ENCODE results near the gene CXCR2. TPM values are rescaled to one million over a fixed set of nuclear protein-coding genes. Genes with fewer than 3 reads are reported as not detected.

The CXCR2 gene
- total RNA-seq, 1 experiment from 2014 or later: not detected

GRCh38 chr2:218149848-218150440 lies 24.1 kb downstream of the CXCR2 start:
- BruUV-seq (replicated peaks): no TSS peak
- CTCF ChIA-PET: no interaction called here
- H3K27me3 ChIP-seq (ENCODE audit: insufficient read depth, low read depth): no peaks in the 10 kb centered on the region; the same call in 1 of the 2 replicates

GRCh38 chr2:218152172-218152571 lies 26.3 kb downstream of the CXCR2 start:
- no TSS peak for BruUV-seq (replicated peaks)
- Histone ChIP-seq H3K4me1 (replicated peaks; ENCODE audit: insufficient read depth) (peaks cover 13% of the 10 kb centered on the region), H3K27me3 (ENCODE audit: insufficient read depth, low read depth) (no peaks in the 10 kb centered on the region; the same call in 1 of the 2 replicates), H4K20me1 (ENCODE audit: insufficient read depth) (no peaks in the 10 kb centered on the region), H3K27ac (no peak overlapping the region), H3K36me3 (ENCODE audit: low read depth) (no peaks in the 10 kb centered on the region), H3K9me2 (ENCODE audit: insufficient read depth) (no peaks in the 10 kb centered on the region), H3K79me2 (ENCODE audit: low read depth) (no peaks in the 10 kb centered on the region), H3K4me3 (no peak overlapping the region), H2AFZ (no peak overlapping the region), H3F3A (ENCODE audit: insufficient read depth, low read depth) (no peaks in the 10 kb centered on the region), H3K9me3 (ENCODE audit: insufficient read depth, low read depth) (no peaks in the 10 kb centered on the region), H3K4me2 (peak overlapping the region; percentile 41)
- TF ChIP-seq EZH2 (IDR thresholded peaks at IDR 0.05; ENCODE audit: low read depth): no peak
- ChIA-PET CTCF (no interaction called here), POLR2A (ENCODE audit: unreplicated experiment) (interaction anchor here (0.6 kb wide), 1 partner anchor 118 kb away, joined by 11 read pairs; the partner anchor contains the start of genes AAMP and PNKD)
- intact Hi-C loops (cut with micrococcal nuclease; ENCODE audit: unreplicated experiment): no loop called here
- peak in 1 of 2 experiments; percentile 22 for DNase-seq

More at GRCh38 chr2:218149848-218150440, 24.1 kb downstream of the CXCR2 start:
- Histone ChIP-seq H4K20me1 (ENCODE audit: insufficient read depth) (no peaks in the 10 kb centered on the region), H3K79me2 (ENCODE audit: low read depth) (no peaks in the 10 kb centered on the region), H3K4me1 (replicated peaks; ENCODE audit: insufficient read depth) (peaks cover 13% of the 10 kb centered on the region), H3K36me3 (ENCODE audit: low read depth) (no peaks in the 10 kb centered on the region), H2AFZ (no peak overlapping the region), H3K9me3 (ENCODE audit: insufficient read depth, low read depth) (no peaks in the 10 kb centered on the region), H3K9me2 (ENCODE audit: insufficient read depth) (no peaks in the 10 kb centered on the region), H3K27ac (no peak overlapping the region), H3K4me2 (no peak overlapping the region), H3F3A (ENCODE audit: insufficient read depth, low read depth) (no peaks in the 10 kb centered on the region), H3K4me3 (no peak overlapping the region)
- POLR2A ChIA-PET (ENCODE audit: unreplicated experiment): no interaction called here
- TF ChIP-seq CTCF (conservative IDR thresholded peaks at IDR 0.05): no peak
- TF ChIP-seq EZH2 (IDR thresholded peaks at IDR 0.05; ENCODE audit: low read depth): no peak
- no peak for DNase-seq
- intact Hi-C loops (cut with micrococcal nuclease; ENCODE audit: unreplicated experiment): no loop called here

GRCh38 chr2:218152777-218153176 lies 26.9 kb downstream of the CXCR2 start:
- H3K4me1 ChIP-seq (replicated peaks; ENCODE audit: insufficient read depth): peaks cover 13% of the 10 kb centered on the region
- BruUV-seq (replicated peaks): no TSS peak
- DNase-seq: peak; percentile 51 to 66
- POLR2A ChIA-PET (ENCODE audit: unreplicated experiment): interaction anchor here (0.6 kb wide), 2 partner anchors 12 to 117 kb away, joined by 4 to 11 read pairs; partner anchors contain the start of genes AAMP and PNKD
- no peak overlapping the region for H3K4me3 ChIP-seq
- H3K79me2 ChIP-seq (ENCODE audit: low read depth): no peaks in the 10 kb centered on the region
- TF ChIP-seq EZH2 (IDR thresholded peaks at IDR 0.05; ENCODE audit: low read depth) (no peak), CTCF (conservative IDR thresholded peaks at IDR 0.05) (no peak)
- CTCF ChIA-PET: no interaction called here
- H2AFZ ChIP-seq: no peak overlapping the region
- H3K4me2 ChIP-seq: peak overlapping the region; percentile 41
- no peaks in the 10 kb centered on the region for H3K36me3 ChIP-seq (ENCODE audit: low read depth)
- no peaks in the 10 kb centered on the region for H3F3A ChIP-seq (ENCODE audit: insufficient read depth, low read depth)
- no peak overlapping the region for H3K27ac ChIP-seq
- no peaks in the 10 kb centered on the region for H3K9me3 ChIP-seq (ENCODE audit: insufficient read depth, low read depth)
- no peaks in the 10 kb centered on the region for H3K9me2 ChIP-seq (ENCODE audit: insufficient read depth)
- H3K27me3 ChIP-seq (ENCODE audit: insufficient read depth, low read depth): no peaks in the 10 kb centered on the region; the same call in 1 of the 2 replicates
- H4K20me1 ChIP-seq (ENCODE audit: insufficient read depth): no peaks in the 10 kb centered on the region
- intact Hi-C loops (cut with micrococcal nuclease; ENCODE audit: unreplicated experiment): no loop called here

All from PC-9 (cell line).